H1 (cell line): ENCODE data around the gene ARL5C. TPM values are rescaled to one million over a fixed set of nuclear protein-coding genes. Genes with fewer than 3 reads are reported as not detected.

Source experiments
- E2F6 ChIP-seq: IDR thresholded peaks from 2 replicates; pipeline ENCODE4 v1.6.1; 2012; ENCODE audit warnings: inconsistent platforms
- polyA plus RNA-seq, 7 experiments: library from polyadenylated mRNA; depleted of rRNA in 3 of 7; stranded (reverse) in 5 of 7; unstranded in 2 of 7; fragments of >200 nt in 5 of 7; fragments of 200-250 nt in 2 of 7; gene quantifications; 1 replicate in 5 of 7; 2 replicates in 1 of 7; 4 replicates in 1 of 7; pipeline versions ENCODE4 v1.2.1 to v1.2.3, GENCODE V29; 2011 to 2013; ENCODE audit warnings: missing spikeins in 2 of 7, mixed read lengths in 2 of 7
- total RNA-seq: library from RNA; stranded (reverse); fragmentation: NEBNext Ultra II Directional; extraction: Animal tissue kit (Norgen Biotek cat#: 25700); gene quantifications from 2 replicates; pipeline ENCODE4 v1.2.1, GENCODE V29; 2021

The ARL5C gene
- total and polyA plus RNA-seq, 2 of the 8 experiments (the other 6 are each of a cell fraction or from before 2014, with no cell fraction given) = not detected

GRCh38 chr17:39107155-39107554 lies 58.8 kb downstream of the ARL5C start (continued):
- no peak for TF ChIP-seq E2F6

Other genes with a start within 250 kb of the ARL5C start
- not detected in 2 replicates for gene FBXO47, start 198.8 kb downstream of the ARL5C start, total RNA-seq
- gene FBXO47, start 198.8 kb downstream of the ARL5C start, polyA plus RNA-seq (2011; rRNA removed) = not detected in 2 replicates
- gene PLXDC1, start 14.5 kb downstream of the ARL5C start, total RNA-seq = 3.4 and 4.1 TPM in 2 replicates
- 14.6 and 17.9 TPM in 2 replicates for gene PLXDC1, start 14.5 kb downstream of the ARL5C start, polyA plus RNA-seq (2011; rRNA removed)
- gene CACNB1, start 31.5 kb upstream of the ARL5C start, total RNA-seq = 15.1 and 17.8 TPM in 2 replicates
- gene CACNB1, start 31.5 kb upstream of the ARL5C start, polyA plus RNA-seq (2011; rRNA removed) = 7.2 and 10.6 TPM in 2 replicates
- 2,182 and 2,219 TPM in 2 replicates for gene RPL19, start 34.1 kb upstream of the ARL5C start, total RNA-seq
- 1,992 and 2,108 TPM in 2 replicates for gene RPL19, start 34.1 kb upstream of the ARL5C start, polyA plus RNA-seq (2011; rRNA removed)
- 5.4 and 6.0 TPM in 2 replicates for gene STAC2, start 59.8 kb upstream of the ARL5C start, total RNA-seq
- 1.5 and 2.5 TPM in 2 replicates for gene STAC2, start 59.8 kb upstream of the ARL5C start, polyA plus RNA-seq (2011; rRNA removed)
- gene FBXL20, start 235.5 kb upstream of the ARL5C start, total RNA-seq = 10.3 and 11.0 TPM in 2 replicates
- 4.3 and 5.5 TPM in 2 replicates for gene FBXL20, start 235.5 kb upstream of the ARL5C start, polyA plus RNA-seq (2011; rRNA removed)